Thyroid gland (tissue), 4 donors: Measurements from ENCODE around the gene CCNE1. TPM values are rescaled to one million over a fixed set of nuclear protein-coding genes. Genes with fewer than 3 reads are reported as not detected.
"Not testable (repeated sequence)": the region's sequence is repeated elsewhere in the genome, so short reads cannot be mapped to it uniquely, and the experiment has no call there.

Experiments
- DNase-seq, 2 donors: peaks; one replicate each; pipeline ENCODE4 v3.0.0-alpha.2; 2019
- H3K27ac ChIP-seq, 3 donors: fragments of 200-600 bp; sonication (generic); 1 replicate in 2 of 3; 2 replicates in 1 of 3; pipeline ENCODE4 v1.5.1; 2016 to 2019; ENCODE audit warnings: mild to moderate bottlenecking in 1 of 3, moderate library complexity in 1 of 3
- H3K27me3 ChIP-seq: fragments of 200-600 bp; sonication (generic); one replicate; pipeline ENCODE4 v1.5.1; 2019
- H3K36me3 ChIP-seq, 2 donors: fragments of 200-600 bp; sonication (generic); one replicate each; pipeline ENCODE4 v1.5.1; 2016 to 2019
- H3K4me1 ChIP-seq, 2 donors: fragments of 200-600 bp; sonication (generic); one replicate each; pipeline ENCODE4 v1.5.1; 2017 to 2019
- H3K4me3 ChIP-seq, 3 donors: fragments of 200-600 bp; sonication (generic); replicated peaks in 1 of 3; 1 replicate in 2 of 3; 2 replicates in 1 of 3; pipeline ENCODE4 v1.5.1; 2016; ENCODE audit warnings: mild to moderate bottlenecking in 1 of 3
- H3K9me3 ChIP-seq: fragments of 200-600 bp; sonication (generic); one replicate; pipeline ENCODE4 v1.5.1; 2017
- CTCF ChIP-seq, 6 experiments: fragments of 200-600 bp in 3 of 6; fragments of 450-650 bp in 3 of 6; sonication (generic) in 3 of 6; IDR thresholded peaks; one replicate each; pipeline ENCODE4 v1.5.1; 2016 to 2019; ENCODE audit warnings: antibody characterized with exemption in 6 of 6, mild to moderate bottlenecking in 2 of 6, inconsistent platforms in 1 of 6, moderate library complexity in 1 of 6
- POLR2A ChIP-seq, 2 donors: fragments of 450-650 bp; IDR thresholded peaks; one replicate each; pipeline ENCODE4 v1.6.1; 2017; ENCODE audit warnings: antibody characterized with exemption in 2 of 2, mild to moderate bottlenecking in 2 of 2, moderate library complexity in 1 of 2
- WGBS, 2 donors: methylation state at CpG; one replicate each; pipeline ENCODE4 v1.1.5; 2017; 5-methylcytosine and 5-hydroxymethylcytosine counted together
- intact Hi-C: fragments of 100-400 bp; cut with DNase I; formaldehyde crosslinking; loops from one replicate; pipeline ENCODE4 v1.15.1; 2023
- total RNA-seq, 4 donors: library from RNA; depleted of rRNA; stranded (reverse); fragments of >200 nt; gene quantifications; one replicate each; pipeline ENCODE4 v1.2.3, GENCODE V29; 2016

Gene CCNE1
- total RNA-seq, 4 donors from 2014 or later, result 1.2 to 5.3 (median 3.0) TPM

- Histone ChIP-seq H3K27me3 (no peaks in the 10 kb centered on the region), H3K9me3 (no peaks in the 10 kb centered on the region), H3K4me3 (no peak overlapping the region), H3K4me1 (no peaks in the 10 kb centered on the region), H3K36me3 (no peaks in the 10 kb centered on the region), H3K27ac (no peak overlapping the region)
- no peak for DNase-seq
- 70 to 77% methylated on average over 5 of the region's 5 CpGs for WGBS, 2 donors
- TF ChIP-seq POLR2A (IDR thresholded peaks at IDR 0.05) (no peak), CTCF (IDR thresholded peaks at IDR 0.05) (no peak)
- intact Hi-C loops, result no loop called here
Observed at GRCh38 chr19:29785955-29786589, 25.7 kb upstream of the CCNE1 start.

- 76 to 84% methylated on average over 4 of the region's 4 CpGs for WGBS, 2 donors
- intact Hi-C loops, result no loop called here
- TF ChIP-seq POLR2A (IDR thresholded peaks at IDR 0.05) (no peak), CTCF (IDR thresholded peaks at IDR 0.05) (no peak)
Observed at GRCh38 chr19:29787281-29787680, 24.5 kb upstream of the CCNE1 start.

GRCh38 chr19:29789007-29789406 is 22.8 kb upstream of the CCNE1 start:
- Histone ChIP-seq H3K4me3 (no peak overlapping the region), H3K27ac (no peak overlapping the region), H3K9me3 (no peaks in the 10 kb centered on the region), H3K27me3 (no peaks in the 10 kb centered on the region), H3K4me1 (no peaks in the 10 kb centered on the region), H3K36me3 (no peaks in the 10 kb centered on the region)
- no peak for TF ChIP-seq CTCF (IDR thresholded peaks at IDR 0.05)
- no peak for TF ChIP-seq POLR2A (IDR thresholded peaks at IDR 0.05)
- no peak for DNase-seq
- intact Hi-C loops, result no loop called here
- WGBS, 2 donors, result 84 to 94% methylated on average over 3 of the region's 3 CpGs

More at GRCh38 chr19:29787281-29787680, 24.5 kb upstream of the CCNE1 start:
- no peak overlapping the region for H3K4me3 ChIP-seq
- DNase-seq, result no peak
- H3K4me1 ChIP-seq, result no peaks in the 10 kb centered on the region
- H3K27me3 ChIP-seq, result no peaks in the 10 kb centered on the region
- no peak overlapping the region for H3K27ac ChIP-seq
- H3K9me3 ChIP-seq, result no peaks in the 10 kb centered on the region
- H3K36me3 ChIP-seq, result no peaks in the 10 kb centered on the region

- no peaks in the 10 kb centered on the region for H3K36me3 ChIP-seq
Observed at GRCh38 chr19:29793116-29793727, 18.6 kb upstream of the CCNE1 start.

GRCh38 chr19:29794490-29794889 is 17.3 kb upstream of the CCNE1 start:
- intact Hi-C loops, H3K36me3 ChIP-seq: not testable (repeated sequence)
- WGBS, 2 donors, result 86 to 90% methylated on average over 7 of the region's 7 CpGs

More at GRCh38 chr19:29793116-29793727, 18.6 kb upstream of the CCNE1 start:
- 81 to 90% methylated on average over 11 of the region's 11 CpGs for WGBS, 2 donors
- no peaks in the 10 kb centered on the region for H3K4me1 ChIP-seq
- H3K4me3 ChIP-seq, result no peak overlapping the region
- H3K27ac ChIP-seq, result no peak overlapping the region
- DNase-seq, result no peak
- H3K9me3 ChIP-seq, result no peaks in the 10 kb centered on the region
- no peaks in the 10 kb centered on the region for H3K27me3 ChIP-seq
- no peak for TF ChIP-seq CTCF (IDR thresholded peaks at IDR 0.05)
- TF ChIP-seq POLR2A (IDR thresholded peaks at IDR 0.05), result no peak
- intact Hi-C loops, result no loop called here

More at GRCh38 chr19:29794490-29794889, 17.3 kb upstream of the CCNE1 start:
- H3K9me3 ChIP-seq, DNase-seq, H3K4me3 ChIP-seq, H3K27me3 ChIP-seq, H3K27ac ChIP-seq, H3K4me1 ChIP-seq: not testable (repeated sequence)
